Measurements from ENCODE around the gene ICE1.
A peak's percentile ranks its signal among the peaks of the same experiment; 100 is the strongest.
"Not testable (repeated sequence)": the region's sequence is repeated elsewhere in the genome, so short reads cannot be mapped to it uniquely, and the experiment has no call there.

ICE1 gene

GRCh38 chr5:5453131-5453530 is 30.7 kb downstream of the ICE1 start:
- DNase-seq, result no peak

- DNase-seq, result no peak
Measured at GRCh38 chr5:5454391-5454790, 31.9 kb downstream of the ICE1 start.

GRCh38 chr5:5456858-5457257 is 34.4 kb downstream of the ICE1 start:
- no peak for DNase-seq

GRCh38 chr5:5460311-5460710 is 37.8 kb downstream of the ICE1 start:
- no peak for DNase-seq

- no peak for DNase-seq
Measured at GRCh38 chr5:5461012-5461411, 38.5 kb downstream of the ICE1 start.

GRCh38 chr5:5464036-5464715 is 41.7 kb downstream of the ICE1 start:
- no peak for DNase-seq

- no peak for DNase-seq
Measured at GRCh38 chr5:5466227-5466626, 43.8 kb downstream of the ICE1 start.

- DNase-seq, result no peak
Measured at GRCh38 chr5:5467737-5468136, 45.3 kb downstream of the ICE1 start.

GRCh38 chr5:5470933-5471332 is 48.5 kb downstream of the ICE1 start:
- no peak for DNase-seq

GRCh38 chr5:5473226-5473625 is 50.7 kb downstream of the ICE1 start:
- no peak for DNase-seq

GRCh38 chr5:5474961-5475360 is 52.5 kb downstream of the ICE1 start:
- DNase-seq, result no peak

GRCh38 chr5:5475975-5476374 is 53.5 kb downstream of the ICE1 start:
- DNase-seq, result no peak

- not testable (repeated sequence) for DNase-seq
Measured at GRCh38 chr5:5479578-5479977, 57.1 kb downstream of the ICE1 start.

- no peak for DNase-seq
Measured at GRCh38 chr5:5480481-5481111, 58.1 kb downstream of the ICE1 start.

GRCh38 chr5:5481206-5481605 is 58.7 kb downstream of the ICE1 start:
- no peak for DNase-seq

GRCh38 chr5:5481633-5482032 is 59.2 kb downstream of the ICE1 start:
- DNase-seq, result no peak

GRCh38 chr5:5483350-5483749 is 60.9 kb downstream of the ICE1 start:
- DNase-seq, result no peak

- DNase-seq, result no peak
Measured at GRCh38 chr5:5483880-5484598, 61.6 kb downstream of the ICE1 start.

- no peak for DNase-seq
Measured at GRCh38 chr5:5486122-5486521, 63.6 kb downstream of the ICE1 start.

GRCh38 chr5:5487585-5488360 is 65.3 kb downstream of the ICE1 start:
- no peak for DNase-seq

GRCh38 chr5:5490774-5491347 is 68.4 kb downstream of the ICE1 start:
- no peak for DNase-seq

GRCh38 chr5:5492087-5492933 is 69.8 kb downstream of the ICE1 start:
- peak; percentile 50 for DNase-seq
